Measurements from ENCODE around the gene DNAJC15.

Gene DNAJC15

DNA sequence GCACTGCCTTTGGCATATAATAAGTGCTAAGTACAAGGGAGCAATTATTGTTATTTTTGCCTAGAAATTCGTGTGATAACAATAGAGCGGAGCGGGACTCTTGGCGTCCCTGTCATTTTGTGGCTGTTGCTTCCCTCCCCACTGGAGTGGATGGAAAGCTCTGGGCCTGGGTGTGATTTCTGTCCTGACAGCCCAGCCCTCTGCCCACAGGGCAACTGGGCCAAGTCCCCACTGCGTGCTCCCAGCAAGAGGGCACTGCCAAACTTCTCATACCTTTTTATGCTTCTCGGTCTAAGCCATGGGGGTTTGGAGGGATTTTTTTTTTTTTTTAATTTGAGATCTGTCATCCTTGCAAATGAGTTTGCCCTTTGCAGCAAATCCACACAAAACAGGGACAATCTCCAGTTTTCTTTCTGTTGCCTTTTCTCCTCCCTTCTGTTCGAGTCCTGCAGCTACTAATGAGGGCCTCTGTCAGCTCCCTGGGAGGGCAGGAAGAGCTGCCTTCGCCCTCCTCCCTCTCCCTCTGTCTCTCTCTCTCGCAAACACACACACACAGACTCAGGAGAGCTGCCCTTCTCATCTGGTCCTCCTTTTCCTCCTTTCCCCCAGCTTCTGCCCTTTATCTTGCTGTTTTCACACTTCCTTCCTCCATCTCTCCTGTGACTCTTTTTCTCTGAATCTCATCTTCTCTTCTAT, 103.9 kb downstream of the DNAJC15 start:
- TF ChIP-seq, protein P1, sequence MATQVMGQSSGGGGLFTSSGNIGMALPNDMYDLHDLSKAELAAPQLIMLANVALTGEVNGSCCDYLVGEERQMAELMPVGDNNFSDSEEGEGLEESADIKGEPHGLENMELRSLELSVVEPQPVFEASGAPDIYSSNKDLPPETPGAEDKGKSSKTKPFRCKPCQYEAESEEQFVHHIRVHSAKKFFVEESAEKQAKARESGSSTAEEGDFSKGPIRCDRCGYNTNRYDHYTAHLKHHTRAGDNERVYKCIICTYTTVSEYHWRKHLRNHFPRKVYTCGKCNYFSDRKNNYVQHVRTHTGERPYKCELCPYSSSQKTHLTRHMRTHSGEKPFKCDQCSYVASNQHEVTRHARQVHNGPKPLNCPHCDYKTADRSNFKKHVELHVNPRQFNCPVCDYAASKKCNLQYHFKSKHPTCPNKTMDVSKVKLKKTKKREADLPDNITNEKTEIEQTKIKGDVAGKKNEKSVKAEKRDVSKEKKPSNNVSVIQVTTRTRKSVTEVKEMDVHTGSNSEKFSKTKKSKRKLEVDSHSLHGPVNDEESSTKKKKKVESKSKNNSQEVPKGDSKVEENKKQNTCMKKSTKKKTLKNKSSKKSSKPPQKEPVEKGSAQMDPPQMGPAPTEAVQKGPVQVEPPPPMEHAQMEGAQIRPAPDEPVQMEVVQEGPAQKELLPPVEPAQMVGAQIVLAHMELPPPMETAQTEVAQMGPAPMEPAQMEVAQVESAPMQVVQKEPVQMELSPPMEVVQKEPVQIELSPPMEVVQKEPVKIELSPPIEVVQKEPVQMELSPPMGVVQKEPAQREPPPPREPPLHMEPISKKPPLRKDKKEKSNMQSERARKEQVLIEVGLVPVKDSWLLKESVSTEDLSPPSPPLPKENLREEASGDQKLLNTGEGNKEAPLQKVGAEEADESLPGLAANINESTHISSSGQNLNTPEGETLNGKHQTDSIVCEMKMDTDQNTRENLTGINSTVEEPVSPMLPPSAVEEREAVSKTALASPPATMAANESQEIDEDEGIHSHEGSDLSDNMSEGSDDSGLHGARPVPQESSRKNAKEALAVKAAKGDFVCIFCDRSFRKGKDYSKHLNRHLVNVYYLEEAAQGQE (IDR thresholded peaks at IDR 0.05; ENCODE audit: insufficient read depth in 1 of 2, low read depth in 2 of 2, low read length in 2 of 2) = no peak
- TF ChIP-seq FOXP2 (optimal IDR thresholded peaks at IDR 0.05; ENCODE audit: borderline replicate concordance, extremely low read depth, extremely low read length, insufficient read depth) = no peak
- TF ChIP-seq TAF1 (IDR thresholded peaks at IDR 0.05; ENCODE audit: borderline replicate concordance, insufficient read depth, low read length) = no peak
- TF ChIP-seq POLR2AphosphoS5 (IDR thresholded peaks at IDR 0.05; ENCODE audit: low read depth, low read length) = no peak
- TF ChIP-seq SIN3A (IDR thresholded peaks at IDR 0.05; ENCODE audit: borderline replicate concordance, insufficient read depth, low read length) = no peak

DNA sequence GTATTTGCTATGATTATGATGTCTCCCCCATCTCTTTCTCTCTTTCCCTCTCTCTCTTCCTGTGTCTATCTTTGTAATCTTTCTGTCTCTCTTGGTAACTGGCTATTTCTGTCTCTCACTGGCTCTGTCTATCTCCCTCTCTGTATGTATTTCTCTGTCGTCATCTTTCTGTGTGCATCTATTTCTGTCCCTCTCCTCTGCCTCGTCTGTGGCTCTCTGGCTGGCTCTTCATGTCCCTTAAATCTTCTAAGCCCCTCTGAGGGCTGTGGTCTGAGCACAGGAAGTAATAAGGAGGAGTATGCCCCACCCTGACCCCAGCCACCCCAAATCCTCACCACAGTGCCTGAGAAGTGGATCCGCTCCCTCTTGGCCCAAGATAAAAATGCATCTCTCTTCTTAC, 104.4 kb downstream of the DNAJC15 start:
- TF ChIP-seq, protein P1 (IDR thresholded peaks at IDR 0.05; ENCODE audit: insufficient read depth in 1 of 2, low read depth in 2 of 2, low read length in 2 of 2) = no peak
- TF ChIP-seq SIN3A (IDR thresholded peaks at IDR 0.05; ENCODE audit: borderline replicate concordance, insufficient read depth, low read length) = no peak
- no peak for TF ChIP-seq FOXP2 (optimal IDR thresholded peaks at IDR 0.05; ENCODE audit: borderline replicate concordance, extremely low read depth, extremely low read length, insufficient read depth)

DNA sequence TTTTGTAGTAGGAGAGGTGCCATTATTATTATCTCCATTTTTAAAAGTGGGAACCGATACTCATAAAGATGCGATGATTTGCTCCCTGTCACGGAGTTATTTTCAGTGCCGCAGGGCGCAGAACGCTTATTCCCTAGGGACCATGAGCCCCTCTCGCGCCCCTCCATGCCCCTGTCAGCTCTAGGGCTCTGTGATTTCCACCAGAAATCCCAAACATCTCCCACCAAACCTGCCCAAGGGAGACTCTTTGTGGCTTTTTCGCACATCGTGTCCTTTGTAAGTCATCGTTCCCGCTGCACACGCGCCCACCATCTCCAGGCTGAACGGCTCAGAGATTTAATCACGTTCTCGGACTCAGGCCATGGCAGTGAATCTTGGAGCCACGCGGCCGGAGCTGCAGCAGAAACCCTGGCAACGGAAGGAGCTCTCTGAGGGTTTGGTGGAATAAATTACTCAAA, 105.1 kb downstream of the DNAJC15 start:
- no peak for TF ChIP-seq POLR2AphosphoS5 (IDR thresholded peaks at IDR 0.05; ENCODE audit: low read depth, low read length)
- TF ChIP-seq, protein P1 (IDR thresholded peaks at IDR 0.05; ENCODE audit: insufficient read depth in 1 of 2, low read depth in 2 of 2, low read length in 2 of 2) = no peak
- TF ChIP-seq SIN3A (IDR thresholded peaks at IDR 0.05; ENCODE audit: borderline replicate concordance, insufficient read depth, low read length) = no peak
- TF ChIP-seq TAF1 (IDR thresholded peaks at IDR 0.05; ENCODE audit: borderline replicate concordance, insufficient read depth, low read length) = no peak
- no peak for TF ChIP-seq FOXP2 (optimal IDR thresholded peaks at IDR 0.05; ENCODE audit: borderline replicate concordance, extremely low read depth, extremely low read length, insufficient read depth)

DNA sequence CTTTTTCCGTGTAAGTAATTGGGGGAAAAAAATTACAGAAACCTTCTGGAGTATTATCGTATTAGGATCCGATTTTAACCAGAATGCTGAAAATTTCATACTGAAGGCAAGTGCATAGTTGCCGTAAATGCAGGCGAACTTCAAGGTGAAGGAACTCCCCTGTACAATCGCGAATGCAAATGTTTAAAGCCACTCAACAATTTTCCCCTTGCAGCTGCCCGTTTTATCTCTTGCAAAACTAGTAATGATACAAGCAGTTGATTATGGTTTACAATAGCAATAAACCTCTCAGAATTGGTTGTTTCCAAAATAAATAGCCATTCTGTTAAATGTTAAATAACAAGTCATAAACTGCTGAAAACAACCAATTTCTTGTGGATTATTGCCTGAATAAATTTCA, 105.7 kb downstream of the DNAJC15 start:
- TF ChIP-seq FOXP2 (optimal IDR thresholded peaks at IDR 0.05; ENCODE audit: borderline replicate concordance, extremely low read depth, extremely low read length, insufficient read depth) = no peak
- no peak for TF ChIP-seq TAF1 (IDR thresholded peaks at IDR 0.05; ENCODE audit: borderline replicate concordance, insufficient read depth, low read length)
- no peak for TF ChIP-seq SIN3A (IDR thresholded peaks at IDR 0.05; ENCODE audit: borderline replicate concordance, insufficient read depth, low read length)
- TF ChIP-seq, protein P1 (IDR thresholded peaks at IDR 0.05; ENCODE audit: insufficient read depth in 1 of 2, low read depth in 2 of 2, low read length in 2 of 2) = no peak
- no peak for TF ChIP-seq POLR2AphosphoS5 (IDR thresholded peaks at IDR 0.05; ENCODE audit: low read depth, low read length)
